Testis (tissue), 2 donors: ENCODE data around the gene PLEK2.

Source experiments
- POLR2A ChIP-seq: fragments of 450-650 bp; IDR thresholded peaks from one replicate; pipeline ENCODE4 v1.6.1; 2017; ENCODE audit warnings: antibody characterized with exemption, mild to moderate bottlenecking, moderate library complexity
- TF ChIP-seq, protein P1 (sequence below), 3 experiments: fragments of 450-650 bp in 2 of 3; fragments of 200-600 bp in 1 of 3; sonication (generic) in 1 of 3; IDR thresholded peaks; one replicate each; pipeline ENCODE4 v1.5.1; 2016 to 2019; ENCODE audit warnings: antibody characterized with exemption in 3 of 3, mild to moderate bottlenecking in 2 of 3, moderate library complexity in 1 of 3

DNA sequence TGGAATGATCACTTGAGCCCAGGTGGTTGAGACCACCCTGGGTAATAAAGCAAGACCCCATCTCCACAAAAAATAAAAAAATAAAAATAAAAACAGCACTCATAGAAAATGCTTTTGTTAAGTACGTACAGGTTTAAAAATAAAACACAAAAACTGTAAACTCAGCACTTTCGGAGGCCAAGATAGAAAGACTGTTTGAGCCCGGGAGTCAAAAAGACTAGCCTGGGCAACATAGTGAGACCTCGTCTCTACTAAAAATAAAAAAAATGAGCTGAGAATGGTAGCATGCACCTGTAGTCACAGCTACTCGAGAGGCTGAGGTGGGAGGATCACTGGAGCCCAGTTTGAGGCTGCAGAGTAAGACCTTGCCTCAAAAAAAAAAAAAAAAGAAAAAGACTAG is 59.9 kb downstream of the PLEK2 start:
- TF ChIP-seq, protein P1, sequence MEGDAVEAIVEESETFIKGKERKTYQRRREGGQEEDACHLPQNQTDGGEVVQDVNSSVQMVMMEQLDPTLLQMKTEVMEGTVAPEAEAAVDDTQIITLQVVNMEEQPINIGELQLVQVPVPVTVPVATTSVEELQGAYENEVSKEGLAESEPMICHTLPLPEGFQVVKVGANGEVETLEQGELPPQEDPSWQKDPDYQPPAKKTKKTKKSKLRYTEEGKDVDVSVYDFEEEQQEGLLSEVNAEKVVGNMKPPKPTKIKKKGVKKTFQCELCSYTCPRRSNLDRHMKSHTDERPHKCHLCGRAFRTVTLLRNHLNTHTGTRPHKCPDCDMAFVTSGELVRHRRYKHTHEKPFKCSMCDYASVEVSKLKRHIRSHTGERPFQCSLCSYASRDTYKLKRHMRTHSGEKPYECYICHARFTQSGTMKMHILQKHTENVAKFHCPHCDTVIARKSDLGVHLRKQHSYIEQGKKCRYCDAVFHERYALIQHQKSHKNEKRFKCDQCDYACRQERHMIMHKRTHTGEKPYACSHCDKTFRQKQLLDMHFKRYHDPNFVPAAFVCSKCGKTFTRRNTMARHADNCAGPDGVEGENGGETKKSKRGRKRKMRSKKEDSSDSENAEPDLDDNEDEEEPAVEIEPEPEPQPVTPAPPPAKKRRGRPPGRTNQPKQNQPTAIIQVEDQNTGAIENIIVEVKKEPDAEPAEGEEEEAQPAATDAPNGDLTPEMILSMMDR (IDR thresholded peaks at IDR 0.05) = no peak
- no peak for TF ChIP-seq POLR2A
